Measurements from ENCODE around the gene ODF4.
"Not testable (repeated sequence)": the region's sequence is repeated elsewhere in the genome, so short reads cannot be mapped to it uniquely, and the experiment has no call there.

ODF4 gene

DNA sequence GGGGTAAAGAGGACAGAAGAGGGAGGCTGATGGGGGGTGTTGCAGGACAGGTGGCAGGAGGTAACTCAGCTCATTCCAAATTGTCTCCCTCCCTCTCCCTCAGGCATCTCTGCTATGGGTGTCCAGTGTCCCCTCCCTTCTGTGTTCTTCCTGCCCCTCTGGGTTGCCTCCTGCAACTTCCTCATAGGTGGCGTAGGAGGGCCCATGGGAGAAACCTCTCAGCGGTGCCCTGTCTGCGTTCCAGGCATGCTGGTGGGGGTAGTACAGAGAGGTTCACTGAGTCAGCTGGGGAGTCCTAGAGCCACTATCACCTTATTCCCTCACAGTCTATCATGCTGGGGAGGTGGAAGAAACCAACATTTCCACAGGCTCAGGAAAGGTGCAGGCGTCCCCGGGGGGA is 14.7 kb upstream of the ODF4 start:
- in situ Hi-C loops (cut with MboI; ENCODE audit: low sequenced_read_pairs), result no loop called here

DNA sequence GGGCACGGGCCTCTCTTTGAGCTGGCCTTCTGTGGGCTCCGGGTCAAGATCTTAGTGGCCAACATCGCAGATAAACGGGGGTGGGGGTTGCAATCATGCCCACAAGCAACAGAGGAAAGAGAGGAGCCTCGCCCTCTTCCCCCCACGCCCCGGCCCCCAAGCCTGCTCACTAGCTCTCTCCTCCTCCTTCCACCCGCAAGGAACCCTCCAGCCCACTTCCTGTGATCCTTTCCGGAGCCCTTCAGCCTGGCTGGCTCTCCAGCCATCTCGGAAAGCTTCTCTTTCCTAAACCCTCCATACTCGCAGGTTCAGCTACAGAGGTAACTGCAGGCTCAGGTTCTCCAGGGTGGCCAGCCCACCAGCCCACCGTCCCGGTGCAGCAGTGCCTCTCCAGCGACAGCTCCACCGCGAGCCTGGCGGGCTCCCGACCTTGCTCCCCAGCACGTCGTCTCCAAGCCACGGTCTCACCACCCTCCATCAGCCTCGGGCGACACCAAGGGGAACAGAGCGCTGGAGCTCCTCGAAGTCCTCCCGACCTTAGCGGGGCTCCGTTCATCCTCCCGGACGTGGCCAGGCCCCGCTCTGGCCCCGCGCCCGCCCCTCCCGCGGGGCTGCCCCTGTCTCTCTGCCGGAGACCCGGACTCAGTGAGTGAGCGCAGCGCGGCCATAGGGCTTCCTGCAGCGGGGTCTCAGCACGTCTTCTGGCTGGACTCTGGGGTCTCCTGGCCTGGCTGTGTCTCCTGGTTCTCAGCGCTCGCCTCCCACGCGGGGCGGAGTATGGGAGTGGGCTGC is 12.9 kb upstream of the ODF4 start:
- in situ Hi-C loops (cut with MboI; ENCODE audit: low sequenced_read_pairs), result no loop called here

DNA sequence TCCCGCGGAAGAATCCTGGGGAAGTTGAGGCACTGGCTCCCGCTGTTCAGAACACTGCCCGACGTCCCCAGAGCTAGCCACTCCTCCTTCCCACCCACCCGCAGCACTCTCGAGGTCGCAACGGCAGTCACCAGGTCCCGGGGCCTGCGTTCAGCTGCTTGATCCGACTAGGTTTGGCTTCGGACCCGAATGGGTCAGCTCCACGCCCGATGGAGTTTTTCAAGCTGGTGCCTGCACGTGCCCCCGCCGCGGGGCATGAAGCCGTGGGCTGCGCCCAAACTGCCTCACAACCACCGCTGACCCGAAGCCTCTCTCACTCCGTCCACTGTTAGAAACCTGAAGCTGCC is 12.4 kb upstream of the ODF4 start:
- in situ Hi-C loops (cut with MboI; ENCODE audit: low sequenced_read_pairs), result no loop called here

DNA sequence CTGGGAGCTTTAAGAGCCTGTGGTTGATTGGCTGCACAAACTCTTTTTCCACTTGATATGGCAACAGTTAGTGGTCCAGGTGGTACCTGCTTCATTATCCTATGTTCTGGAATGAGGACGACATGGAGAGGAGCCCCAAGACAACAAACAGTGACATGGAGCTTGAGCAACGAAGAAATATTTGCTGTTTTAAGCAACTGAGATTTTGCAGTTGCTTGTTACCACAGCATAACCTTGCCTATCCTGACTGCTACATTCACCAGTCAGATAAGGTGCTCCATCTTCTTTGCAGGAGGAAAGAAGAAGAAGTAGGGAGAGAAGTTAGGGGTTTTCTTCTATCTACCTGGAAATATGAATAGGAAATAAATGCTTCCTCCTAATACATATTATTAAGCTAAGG is 7.5 kb upstream of the ODF4 start:
- in situ Hi-C loops (cut with MboI; ENCODE audit: low sequenced_read_pairs), result no loop called here

DNA sequence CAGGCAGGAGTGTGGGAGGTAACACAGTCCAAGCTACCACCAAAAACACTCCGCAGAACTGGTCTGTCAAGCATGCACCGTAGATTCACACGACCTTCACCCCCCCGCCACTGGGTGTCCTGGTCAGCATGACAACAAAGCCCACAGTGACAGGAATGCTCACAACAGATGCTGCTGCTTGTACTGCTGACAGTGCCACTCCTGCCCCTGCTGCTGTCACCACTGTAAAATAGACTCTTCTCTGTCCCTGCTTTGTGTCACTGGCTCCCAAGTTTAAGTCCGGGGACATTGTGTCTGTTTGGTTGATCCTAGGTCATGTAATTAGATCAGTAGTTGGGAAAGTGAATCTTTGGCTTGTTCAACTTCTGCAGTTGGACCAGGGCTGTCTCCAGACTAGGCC is 7.0 kb upstream of the ODF4 start:
- in situ Hi-C loops (cut with MboI; ENCODE audit: low sequenced_read_pairs), result no loop called here

DNA sequence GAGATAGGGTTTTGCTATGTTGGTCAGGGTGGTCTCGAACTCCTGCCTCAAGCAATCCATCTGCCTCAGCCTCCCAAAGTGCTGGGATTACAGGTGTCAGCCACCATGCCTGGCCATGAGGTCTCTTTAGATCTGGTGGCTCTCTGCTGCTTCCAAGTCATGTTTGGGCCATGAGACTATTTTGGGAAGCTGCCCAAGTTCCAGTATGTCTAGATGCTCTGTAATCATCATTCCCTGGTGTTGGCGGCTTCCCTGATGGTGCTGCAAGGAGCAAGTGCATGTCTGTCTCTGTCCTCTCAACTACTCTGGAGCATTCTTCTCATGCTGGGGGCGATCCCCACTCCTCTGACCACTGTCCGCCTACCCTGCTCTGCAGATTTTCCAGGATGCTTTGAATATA is 6.4 kb upstream of the ODF4 start:
- in situ Hi-C loops (cut with MboI; ENCODE audit: low sequenced_read_pairs), result no loop called here

DNA sequence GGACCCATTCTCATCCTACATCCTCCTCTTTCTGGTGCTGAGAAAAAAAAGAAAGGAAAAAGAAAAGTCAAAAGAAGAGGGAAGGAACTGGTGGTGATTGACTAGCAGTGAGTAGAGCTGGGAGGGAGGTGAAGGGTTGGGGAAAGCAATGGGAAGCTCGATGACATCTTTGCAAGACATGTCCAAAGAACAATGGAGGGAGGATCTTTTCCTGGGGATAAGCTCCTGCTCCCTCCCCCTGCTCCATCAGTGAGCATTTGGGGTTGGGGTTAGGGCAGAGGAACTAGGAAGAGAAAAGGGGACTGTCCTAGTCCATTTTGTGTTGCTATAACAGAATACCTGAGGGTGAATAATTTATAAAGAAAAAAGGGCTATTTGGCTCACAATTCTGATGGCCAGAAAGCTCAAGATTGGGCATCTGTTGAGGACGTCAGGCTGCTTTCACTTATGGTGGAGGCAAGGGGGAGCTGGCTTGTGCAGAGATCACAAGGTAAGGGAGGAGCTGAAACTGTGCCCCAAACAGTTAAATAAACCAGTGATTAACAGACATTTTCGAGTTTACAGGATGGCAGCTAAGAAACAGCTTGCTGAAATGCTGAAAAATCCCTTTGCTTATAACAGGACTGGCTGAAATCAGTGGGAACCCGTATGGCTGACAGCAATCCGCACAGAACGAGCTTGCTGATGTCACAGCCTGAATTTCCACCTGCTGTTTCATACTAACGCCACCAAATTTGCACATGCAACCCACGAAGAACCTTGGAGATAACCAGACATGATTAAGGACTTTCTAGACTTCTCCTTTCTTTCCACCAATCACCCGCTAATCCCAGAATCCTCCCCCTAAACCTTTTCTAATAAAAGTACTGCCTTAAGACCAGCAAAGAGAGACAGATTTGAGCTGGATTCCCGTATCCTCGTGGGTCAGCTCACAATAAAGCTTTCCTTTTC is 1.6 kb upstream of the ODF4 start:
- in situ Hi-C loops (cut with MboI; ENCODE audit: low sequenced_read_pairs), result no loop called here

DNA sequence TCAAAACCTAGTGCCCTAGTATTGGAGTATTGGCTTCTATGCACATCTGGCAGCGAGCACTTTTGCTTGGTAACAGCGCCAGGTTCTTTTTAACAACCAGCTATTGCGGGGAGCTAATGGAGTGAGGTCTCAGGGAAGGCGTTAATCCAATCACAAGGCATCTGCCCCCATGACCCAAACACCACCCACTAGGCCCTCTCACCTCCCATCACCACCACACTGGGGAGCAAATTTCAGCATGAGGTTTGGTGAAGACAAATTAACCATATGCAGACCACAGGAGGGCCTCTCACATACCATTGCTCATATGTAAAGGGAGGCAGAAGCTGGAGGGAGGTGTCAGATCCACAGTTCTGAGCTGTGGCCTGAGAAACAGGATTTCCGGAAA is 893 bp upstream of the ODF4 start:
- in situ Hi-C loops (cut with MboI; ENCODE audit: low sequenced_read_pairs), result no loop called here

DNA sequence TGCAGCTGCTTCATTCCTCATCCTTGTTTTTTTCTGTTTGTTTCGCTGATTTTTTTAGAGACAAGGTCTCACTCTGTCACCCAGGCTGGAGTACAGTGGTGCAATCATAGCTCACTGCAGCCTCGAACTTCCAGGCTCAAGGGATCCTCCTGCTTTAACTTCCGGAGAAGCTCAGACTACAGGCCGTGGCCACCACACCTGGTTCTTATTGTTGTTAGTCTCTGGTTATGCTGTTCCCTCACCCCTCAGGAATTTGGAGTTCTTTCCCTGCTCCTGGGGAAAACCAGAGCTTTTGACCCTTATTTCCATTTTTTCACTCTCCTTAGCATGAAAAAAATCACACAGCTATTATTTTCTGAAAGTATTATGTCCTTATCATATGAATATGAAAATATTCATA is 1.8 kb downstream of the ODF4 start:
- in situ Hi-C loops (cut with MboI; ENCODE audit: low sequenced_read_pairs), result no loop called here

DNA sequence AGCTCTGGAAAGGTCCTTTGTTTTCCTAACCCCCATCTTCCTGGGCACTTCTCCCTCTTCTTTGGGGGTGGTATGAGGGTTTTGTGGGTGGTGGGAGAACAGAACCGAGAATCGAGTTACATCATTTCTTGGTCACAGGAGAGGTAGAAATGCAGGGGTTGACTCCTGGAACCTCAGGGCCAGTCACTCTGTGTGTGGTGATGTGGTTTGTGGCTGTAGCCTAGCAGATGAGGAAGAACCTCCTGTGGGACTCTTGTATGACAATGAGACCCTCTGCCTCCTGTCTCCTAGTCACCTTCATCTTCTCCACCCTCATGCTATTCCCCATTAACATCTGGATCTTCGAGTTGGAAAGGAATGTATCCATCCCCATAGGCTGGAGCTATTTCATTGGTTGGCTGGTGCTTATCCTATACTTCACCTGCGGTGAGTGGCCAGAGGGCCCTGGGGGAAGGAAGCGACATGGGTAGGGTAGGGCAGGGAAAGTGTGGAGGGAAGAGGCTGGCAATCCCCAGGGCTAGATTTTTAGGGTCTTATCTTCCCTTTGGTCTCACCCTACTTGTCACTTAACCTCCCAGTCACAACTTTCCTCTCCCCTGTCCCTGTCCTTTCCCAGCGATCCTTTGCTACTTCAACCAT is 5.5 kb downstream of the ODF4 start:
- in situ Hi-C loops (cut with MboI; ENCODE audit: low sequenced_read_pairs), result no loop called here

DNA sequence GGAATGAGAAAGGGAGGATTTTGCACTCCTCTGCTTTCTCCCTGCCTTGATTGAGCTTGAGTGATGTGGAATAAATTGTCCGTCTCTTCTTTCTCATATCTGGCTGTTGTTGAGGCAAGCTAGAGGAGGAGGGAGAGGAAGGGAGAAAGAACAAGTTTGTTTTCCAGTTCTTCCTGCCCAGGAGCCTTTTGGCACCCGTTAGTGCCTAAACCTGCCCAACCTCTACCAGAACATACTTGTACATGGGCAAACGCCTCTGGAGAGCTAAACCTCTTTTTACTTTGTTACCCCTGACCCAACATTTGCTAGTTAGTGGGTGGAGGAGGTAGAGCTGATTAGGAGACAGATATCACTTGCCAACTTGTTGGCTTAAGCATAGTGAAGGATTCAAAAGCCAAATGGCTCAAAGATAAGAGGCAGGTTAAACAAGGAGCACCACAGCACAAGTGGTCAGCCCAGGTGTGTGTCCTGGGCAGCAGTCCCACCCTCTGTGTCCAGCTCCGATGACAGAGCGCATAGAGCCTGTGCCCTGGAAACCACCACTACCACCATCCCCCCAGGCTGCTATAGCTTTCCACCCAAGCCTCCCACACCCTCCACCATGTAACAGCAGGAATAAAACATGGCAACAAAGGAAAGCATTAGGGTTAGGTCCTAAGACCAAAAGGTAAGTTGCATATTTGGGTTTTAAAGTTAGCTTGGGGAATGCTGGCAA is 6.5 kb downstream of the ODF4 start:
- in situ Hi-C loops (cut with MboI; ENCODE audit: low sequenced_read_pairs), result no loop called here

DNA sequence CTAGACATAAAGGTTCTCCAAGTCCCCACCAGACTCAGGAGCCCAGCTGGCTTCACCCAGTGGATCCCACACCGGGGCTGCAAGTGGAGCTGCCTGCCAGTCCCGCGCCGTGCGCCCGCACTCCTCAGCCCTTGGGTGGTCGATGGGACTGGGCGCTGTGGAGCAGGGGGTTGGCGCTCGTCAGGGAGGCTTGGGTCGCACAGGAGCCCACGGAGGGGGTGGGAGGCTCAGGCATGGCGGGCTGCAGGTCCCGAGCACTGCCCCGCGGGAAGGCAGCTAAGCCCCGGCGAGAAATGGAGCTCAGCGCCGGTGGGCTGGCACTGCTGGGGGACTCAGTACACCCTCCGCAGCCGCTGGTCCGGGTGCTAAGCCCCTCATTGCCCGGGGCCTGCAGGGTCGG is 7.4 kb downstream of the ODF4 start:
- in situ Hi-C loops (cut with MboI; ENCODE audit: low sequenced_read_pairs), result not testable (repeated sequence)

DNA sequence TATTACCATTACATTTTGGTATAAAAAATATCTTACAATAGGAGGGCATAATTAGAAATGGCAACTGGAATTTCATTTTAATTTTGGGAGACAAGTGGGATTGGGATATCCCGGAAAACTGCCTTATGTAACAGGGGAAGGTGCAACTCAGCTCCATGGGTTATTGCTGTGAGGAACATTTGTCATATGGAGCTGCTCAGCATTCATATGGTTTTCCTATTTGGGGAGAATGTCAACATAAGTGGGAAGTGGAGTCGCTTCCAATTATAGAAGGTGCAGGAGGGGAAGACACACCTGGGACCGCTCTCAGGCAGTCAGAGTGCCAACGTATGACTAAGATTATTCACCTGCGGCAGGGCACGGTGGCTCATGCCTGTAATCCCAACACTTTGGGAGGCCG is 10.7 kb downstream of the ODF4 start:
- in situ Hi-C loops (cut with MboI; ENCODE audit: low sequenced_read_pairs), result no loop called here

DNA sequence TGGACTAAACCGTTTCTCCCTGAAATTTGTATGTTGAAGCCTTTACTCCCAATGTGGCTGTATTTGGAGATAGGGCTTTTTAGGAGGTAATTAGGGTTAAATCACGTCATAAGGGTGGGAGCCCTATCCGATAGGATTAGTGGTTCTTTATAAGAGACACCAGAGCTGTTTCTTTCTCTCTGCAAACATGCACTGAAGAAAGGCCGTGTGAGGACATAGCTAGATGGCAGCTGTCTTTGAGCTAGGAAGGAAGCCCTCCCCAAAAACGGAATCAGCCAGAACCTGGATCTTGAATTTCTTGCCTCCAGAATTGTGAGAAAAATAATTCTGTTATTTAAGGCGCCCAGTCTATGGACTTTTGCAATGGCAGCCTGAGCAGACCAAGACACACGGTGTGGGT is 14.1 kb downstream of the ODF4 start:
- in situ Hi-C loops (cut with MboI; ENCODE audit: low sequenced_read_pairs), result no loop called here

DNA sequence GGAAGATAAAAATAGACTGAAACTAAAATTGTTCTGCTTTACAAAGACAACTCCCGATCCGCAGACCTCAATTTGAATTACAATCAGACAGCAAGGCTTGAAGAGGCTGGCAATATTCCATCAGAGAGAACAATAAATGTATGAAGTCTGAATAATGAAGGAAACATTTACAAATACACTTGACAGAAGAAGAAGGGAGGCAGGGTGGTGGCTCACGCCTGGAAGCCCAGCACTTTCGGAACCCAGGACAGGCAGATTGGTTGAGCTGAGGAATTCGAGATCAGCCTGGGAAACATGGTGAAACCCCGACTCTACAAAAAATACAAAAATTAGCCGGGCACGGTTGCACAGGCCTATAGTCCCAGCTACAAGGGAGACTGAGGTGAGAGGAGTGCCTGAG is 14.6 kb downstream of the ODF4 start:
- in situ Hi-C loops (cut with MboI; ENCODE audit: low sequenced_read_pairs), result no loop called here

DNA sequence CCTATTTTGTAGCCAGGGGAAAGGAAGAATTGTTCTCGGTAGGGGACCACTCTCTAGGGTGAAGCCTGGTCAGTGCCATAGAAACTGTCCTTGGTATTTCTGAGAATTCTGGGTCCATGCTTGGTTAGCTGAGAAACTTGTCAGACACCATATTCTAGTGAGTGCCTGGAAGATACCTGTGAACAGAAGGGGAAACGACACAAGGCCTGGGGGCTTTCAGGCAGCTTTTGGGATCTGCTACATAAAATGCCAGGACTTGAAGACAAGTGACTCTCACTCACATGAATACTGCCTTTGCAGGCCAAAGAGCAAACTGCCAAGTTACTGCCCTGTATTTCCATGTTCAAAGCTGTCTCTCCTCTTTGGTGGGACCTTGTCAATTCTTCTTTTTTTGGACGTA is 18.3 kb downstream of the ODF4 start:
- in situ Hi-C loops (cut with MboI; ENCODE audit: low sequenced_read_pairs), result no loop called here

DNA sequence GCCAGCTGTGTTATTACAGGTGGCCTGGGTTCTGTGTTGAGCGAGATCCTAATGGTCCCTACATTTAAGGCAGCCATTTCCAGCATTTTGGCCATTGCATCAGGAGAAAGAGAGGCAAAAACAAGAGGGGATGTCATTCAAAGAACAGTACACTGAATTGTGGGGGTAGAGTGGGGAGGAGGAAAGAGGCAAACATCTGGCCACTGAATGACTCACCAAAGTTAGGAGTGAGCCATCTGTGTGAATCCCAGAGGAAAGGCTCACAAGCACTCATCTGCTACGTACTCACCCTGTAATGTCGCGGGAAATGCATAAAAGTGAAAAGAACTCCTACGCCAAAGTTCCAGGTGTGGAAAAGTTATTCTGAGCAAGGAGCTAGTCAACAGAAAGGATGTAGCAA is 20.1 kb downstream of the ODF4 start:
- in situ Hi-C loops (cut with MboI; ENCODE audit: low sequenced_read_pairs), result no loop called here

DNA sequence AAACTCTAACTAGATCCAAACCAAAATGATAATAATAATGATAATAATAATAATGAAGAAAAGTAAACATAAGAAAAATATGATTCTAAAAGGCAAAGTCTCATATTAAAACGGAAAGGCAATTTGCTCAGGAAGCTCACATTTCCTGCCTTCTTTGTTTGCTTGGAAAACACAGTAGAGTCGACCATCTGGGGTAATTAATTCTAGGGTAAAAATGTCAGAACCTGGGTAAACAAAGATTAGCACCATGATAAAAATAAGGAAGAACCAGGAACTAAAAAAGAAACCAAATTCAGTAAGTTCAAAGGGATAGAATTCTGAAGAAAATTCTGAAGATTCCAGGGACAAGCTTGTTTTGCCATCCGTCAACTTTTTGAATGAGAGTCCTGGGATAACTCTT is 20.6 kb downstream of the ODF4 start:
- in situ Hi-C loops (cut with MboI; ENCODE audit: low sequenced_read_pairs), result no loop called here

DNA sequence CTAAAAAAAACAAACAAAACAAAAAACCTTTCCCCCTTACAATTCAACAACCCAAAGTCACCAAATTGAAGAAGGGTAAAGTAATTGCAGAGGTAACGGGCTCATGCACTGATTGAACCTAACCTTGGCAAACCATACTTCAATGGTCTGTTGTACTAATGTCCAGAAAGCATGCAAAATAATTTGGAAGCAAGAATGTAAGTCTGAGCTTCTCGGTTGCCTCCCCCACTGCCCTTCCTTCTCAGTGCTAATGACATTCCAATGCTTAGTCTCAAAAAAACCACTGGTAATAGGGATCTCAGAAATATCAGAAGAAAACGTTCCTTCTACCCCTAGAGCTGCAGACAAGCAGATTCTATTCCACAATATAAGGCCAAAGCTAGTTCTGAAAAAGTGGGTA is 21.1 kb downstream of the ODF4 start:
- in situ Hi-C loops (cut with MboI; ENCODE audit: low sequenced_read_pairs), result no loop called here

DNA sequence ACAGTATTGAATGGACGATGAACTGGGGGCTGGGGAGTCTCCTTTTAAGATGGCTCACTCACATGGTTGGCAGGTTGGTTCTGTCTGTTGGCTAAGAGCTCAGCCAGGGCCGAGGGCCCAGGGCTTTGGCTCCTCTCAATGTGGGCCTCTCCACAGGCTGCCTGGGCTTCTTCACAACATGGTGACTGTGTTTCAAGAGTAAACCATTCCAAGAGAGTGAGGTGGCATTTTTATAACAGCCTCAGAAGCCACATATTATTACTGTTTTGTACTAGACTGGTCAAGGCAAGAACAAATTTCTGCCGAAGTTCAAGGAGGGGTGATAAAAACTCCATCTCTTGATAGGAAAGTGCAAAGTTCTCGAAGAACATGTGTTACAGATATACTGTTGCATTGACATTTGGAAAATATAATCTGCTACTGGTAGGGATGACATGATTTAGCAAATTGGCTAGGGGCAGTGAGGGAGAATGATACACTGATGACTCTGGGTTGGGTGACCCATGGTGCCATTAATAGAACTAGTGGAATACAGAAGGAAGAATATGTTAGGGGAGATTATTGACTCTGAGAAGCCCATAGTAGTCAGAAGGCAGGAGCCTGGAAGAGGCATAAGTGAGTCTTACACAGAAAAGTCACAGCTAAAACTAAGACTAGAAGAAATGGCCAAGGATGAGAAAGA is 23.2 kb downstream of the ODF4 start:
- in situ Hi-C loops (cut with MboI; ENCODE audit: low sequenced_read_pairs), result no loop called here

DNA sequence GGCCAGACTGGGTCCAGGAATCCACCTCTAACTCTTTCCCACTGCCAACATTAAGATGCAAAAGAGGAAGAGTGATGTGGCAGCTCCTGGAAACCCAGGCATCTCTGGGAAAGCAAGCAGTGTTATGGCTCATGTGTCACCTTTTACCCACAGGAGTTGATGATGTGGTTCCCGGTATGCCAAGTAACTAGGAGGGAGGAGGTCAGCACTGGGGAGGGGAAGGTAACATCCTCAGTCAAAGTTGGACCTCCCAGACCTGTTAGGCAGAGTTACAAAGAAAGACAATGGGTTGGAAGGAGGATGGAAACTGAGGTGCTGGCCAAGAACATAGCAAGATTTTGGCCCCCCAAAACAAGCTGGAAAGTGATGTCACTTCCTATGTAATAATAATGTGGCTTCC is 25.5 kb downstream of the ODF4 start:
- in situ Hi-C loops (cut with MboI; ENCODE audit: low sequenced_read_pairs), result no loop called here

All from HL-60/S4 treated with retinoic acid at 250 ng/mL for 4 days and 3 days (cell line).